Gastrocnemius medialis (tissue), 4 donors: ENCODE data around the gene TAMALIN. TPM values are rescaled to one million over a fixed set of nuclear protein-coding genes. Genes with fewer than 3 reads are reported as not detected.

Source experiments
- ATAC-seq, 2 donors: fragments of 150-250 bp; one replicate each; pipeline ENCODE4 v1.9.1; 2016
- DNase-seq, 2 donors: peaks; one replicate each; pipeline ENCODE4 v3.0.0-alpha.2; 2019
- H3K27ac ChIP-seq, 4 donors: fragments of 200-600 bp; sonication (generic); 1 replicate in 1 of 4; 2 replicates in 3 of 4; pipeline ENCODE4 v1.5.1; 2016 to 2018; ENCODE audit warnings: mild to moderate bottlenecking in 2 of 4, moderate library complexity in 1 of 4
- H3K27me3 ChIP-seq, 3 donors: fragments of 200-600 bp; sonication (generic) in 2 of 3; 1 replicate in 1 of 3; 2 replicates in 2 of 3; pipeline versions ENCODE4 v1.5.1 to v1.6.0; 2016 to 2019; ENCODE audit warnings: mild to moderate bottlenecking in 1 of 3, moderate library complexity in 1 of 3
- H3K36me3 ChIP-seq, 2 donors: fragments of 200-600 bp; sonication (generic) in 1 of 2; one replicate each; pipeline ENCODE4 v1.5.1; 2017 to 2018
- H3K4me1 ChIP-seq, 2 donors: fragments of 200-600 bp; sonication (generic) in 1 of 2; one replicate each; pipeline ENCODE4 v1.5.1; 2016 to 2017; ENCODE audit warnings: mild to moderate bottlenecking in 2 of 2
- H3K4me3 ChIP-seq, 4 donors: fragments of 200-600 bp; sonication (generic) in 3 of 4; 1 replicate in 1 of 4; 2 replicates in 3 of 4; pipeline ENCODE4 v1.5.1; 2016 to 2019; ENCODE audit warnings: mild to moderate bottlenecking in 2 of 4
- H3K9me3 ChIP-seq, 3 donors: fragments of 200-600 bp; sonication (generic) in 2 of 3; 1 replicate in 1 of 3; 2 replicates in 2 of 3; pipeline ENCODE4 v1.5.1; 2016 to 2019
- POLR2A ChIP-seq, 2 donors: fragments of 450-650 bp; IDR thresholded peaks; one replicate each; pipeline ENCODE4 v1.6.1; 2017; ENCODE audit warnings: antibody characterized with exemption in 2 of 2, mild to moderate bottlenecking in 2 of 2, moderate library complexity in 2 of 2
- in situ Hi-C, 4 donors: fragments of 200-750 bp; cut with MboI; loops; one replicate each; pipeline versions ENCODE4 v1.15.0 to v1.8.0; 2017; ENCODE audit warnings: low sequenced_read_pairs in 4 of 4
- intact Hi-C: fragments of 100-400 bp; cut with DNase I; formaldehyde crosslinking; loops from one replicate; pipeline ENCODE4 v1.15.1; 2023; ENCODE audit warnings: low total_unique reads
- total RNA-seq, 4 donors: library from RNA; depleted of rRNA; stranded (reverse); fragments of >200 nt; gene quantifications; one replicate each; pipeline versions ENCODE4 v1.1.0 to v1.2.3, GENCODE V29; 2016
- TF ChIP-seq, protein P1 (sequence below), 5 experiments: fragments of 450-650 bp in 3 of 5; fragments of 200-600 bp in 2 of 5; sonication (generic) in 2 of 5; IDR thresholded peaks in 4 of 5; conservative IDR thresholded peaks in 1 of 5; 1 replicate in 4 of 5; 2 replicates in 1 of 5; pipeline ENCODE4 v1.5.1; 2016 to 2019; ENCODE audit warnings: antibody characterized with exemption in 5 of 5, mild to moderate bottlenecking in 3 of 5, moderate library complexity in 3 of 5

The TAMALIN gene
- total RNA-seq, 4 donors from 2014 or later: 9.3 to 14.9 (median 11.8) TPM

DNA sequence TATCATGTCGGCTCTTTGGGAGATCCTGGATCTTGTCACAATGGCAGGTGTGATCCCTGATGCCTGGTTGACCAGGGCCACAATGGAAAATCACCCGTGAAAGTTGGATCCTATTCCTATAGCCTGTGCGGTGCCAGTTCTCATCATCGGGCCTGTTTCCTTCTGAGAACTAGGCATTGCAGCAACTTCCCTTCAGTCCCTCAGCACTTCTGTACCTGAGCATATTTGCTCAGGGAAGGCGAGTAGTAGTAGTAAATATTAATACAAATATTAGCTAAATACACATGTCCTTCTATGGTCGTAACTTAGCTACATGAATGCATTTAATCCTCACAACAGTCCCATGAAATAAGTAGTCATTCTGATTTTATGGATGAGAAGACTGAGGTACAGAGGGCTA is 22.1 kb upstream of the TAMALIN start:
- in situ Hi-C loops: no loop called here
- intact Hi-C loops: loop anchor here (10.0 kb wide), 1 partner anchor 570 kb away; no protein-coding TSS in a partner anchor

DNA sequence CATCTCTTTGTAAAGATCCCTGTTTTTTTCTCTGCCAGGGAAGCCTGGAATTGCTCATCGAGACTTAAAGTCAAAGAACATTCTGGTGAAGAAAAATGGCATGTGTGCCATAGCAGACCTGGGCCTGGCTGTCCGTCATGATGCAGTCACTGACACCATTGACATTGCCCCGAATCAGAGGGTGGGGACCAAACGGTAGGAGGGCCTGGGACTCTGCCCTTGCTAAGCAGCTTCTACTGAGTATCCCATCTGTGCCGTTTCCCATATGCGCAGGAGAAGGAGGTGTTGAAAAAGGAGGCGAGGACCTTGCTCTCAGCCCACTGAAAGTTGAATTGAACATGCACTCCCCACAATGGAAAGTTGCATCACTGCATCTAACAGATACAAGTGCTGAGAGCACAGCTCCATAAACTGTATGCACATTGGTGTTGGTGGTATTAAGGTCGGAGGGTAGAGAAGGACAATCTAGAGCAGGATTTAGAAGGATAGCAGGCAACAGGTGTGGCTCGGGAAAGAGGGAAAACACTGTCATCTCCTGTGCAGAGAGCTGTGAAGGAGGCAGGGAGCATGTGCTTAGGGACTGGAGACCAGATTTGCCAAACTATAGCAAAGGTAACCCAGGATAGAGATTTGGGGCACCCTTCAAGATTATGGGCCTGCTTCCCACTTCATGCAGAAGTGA is 21.5 kb upstream of the TAMALIN start:
- Histone ChIP-seq H3K4me3 (no peak overlapping the region), H3K9me3 (no peaks in the 10 kb centered on the region), H3K27me3 (no peaks in the 10 kb centered on the region), H3K4me1 (no peaks in the 10 kb centered on the region), H3K27ac (no peak overlapping the region), H3K36me3 (peaks cover 0 to 72% of the 10 kb centered on the region in 2 donors)
- TF ChIP-seq POLR2A (IDR thresholded peaks at IDR 0.05): no peak
- no peak for ATAC-seq
- no peak for DNase-seq
- in situ Hi-C loops: no loop called here
- intact Hi-C loops: loop anchor here (10.0 kb wide), 1 partner anchor 570 kb away; no protein-coding TSS in a partner anchor

More for the DNA sequence above, 22.1 kb upstream of the TAMALIN start:
- H3K4me1 ChIP-seq: no peaks in the 10 kb centered on the region
- no peak for TF ChIP-seq POLR2A (IDR thresholded peaks at IDR 0.05)
- TF ChIP-seq, protein P1, sequence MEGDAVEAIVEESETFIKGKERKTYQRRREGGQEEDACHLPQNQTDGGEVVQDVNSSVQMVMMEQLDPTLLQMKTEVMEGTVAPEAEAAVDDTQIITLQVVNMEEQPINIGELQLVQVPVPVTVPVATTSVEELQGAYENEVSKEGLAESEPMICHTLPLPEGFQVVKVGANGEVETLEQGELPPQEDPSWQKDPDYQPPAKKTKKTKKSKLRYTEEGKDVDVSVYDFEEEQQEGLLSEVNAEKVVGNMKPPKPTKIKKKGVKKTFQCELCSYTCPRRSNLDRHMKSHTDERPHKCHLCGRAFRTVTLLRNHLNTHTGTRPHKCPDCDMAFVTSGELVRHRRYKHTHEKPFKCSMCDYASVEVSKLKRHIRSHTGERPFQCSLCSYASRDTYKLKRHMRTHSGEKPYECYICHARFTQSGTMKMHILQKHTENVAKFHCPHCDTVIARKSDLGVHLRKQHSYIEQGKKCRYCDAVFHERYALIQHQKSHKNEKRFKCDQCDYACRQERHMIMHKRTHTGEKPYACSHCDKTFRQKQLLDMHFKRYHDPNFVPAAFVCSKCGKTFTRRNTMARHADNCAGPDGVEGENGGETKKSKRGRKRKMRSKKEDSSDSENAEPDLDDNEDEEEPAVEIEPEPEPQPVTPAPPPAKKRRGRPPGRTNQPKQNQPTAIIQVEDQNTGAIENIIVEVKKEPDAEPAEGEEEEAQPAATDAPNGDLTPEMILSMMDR (IDR thresholded peaks at IDR 0.05 in 4 of 5, conservative IDR thresholded peaks at IDR 0.05 in 1 of 5): no peak
- H3K9me3 ChIP-seq: no peaks in the 10 kb centered on the region
- no peak for ATAC-seq
- H3K4me3 ChIP-seq: no peak overlapping the region
- no peak for DNase-seq
- no peak overlapping the region for H3K27ac ChIP-seq
- no peaks in the 10 kb centered on the region for H3K27me3 ChIP-seq
- peaks cover 0 to 72% of the 10 kb centered on the region in 2 donors for H3K36me3 ChIP-seq

DNA sequence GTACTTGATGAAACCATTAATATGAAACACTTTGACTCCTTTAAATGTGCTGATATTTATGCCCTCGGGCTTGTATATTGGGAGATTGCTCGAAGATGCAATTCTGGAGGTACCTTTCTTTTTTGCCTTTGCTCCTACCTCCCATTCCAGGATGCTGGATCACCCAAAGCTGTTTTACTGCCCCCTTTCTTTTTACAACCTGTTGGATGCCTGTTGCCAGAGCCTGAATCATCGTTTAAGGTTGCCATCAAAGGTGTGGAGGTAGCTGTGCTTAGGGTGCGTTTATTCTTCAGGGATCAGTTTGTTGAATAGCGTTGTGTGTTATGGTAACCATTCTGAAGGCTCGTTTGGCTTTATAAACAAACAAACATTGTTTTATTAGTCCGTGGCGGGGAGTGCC is 19.9 kb upstream of the TAMALIN start:
- in situ Hi-C loops (no loop called here), intact Hi-C loops (loop anchor here (10.0 kb wide), 1 partner anchor 572 kb away; no protein-coding TSS in a partner anchor)
- Histone ChIP-seq H3K27me3 (no peaks in the 10 kb centered on the region), H3K4me1 (no peaks in the 10 kb centered on the region), H3K4me3 (no peak overlapping the region), H3K27ac (no peak overlapping the region), H3K9me3 (no peaks in the 10 kb centered on the region), H3K36me3 (peaks cover 0 to 66% of the 10 kb centered on the region in 2 donors)
- TF ChIP-seq, protein P1 (IDR thresholded peaks at IDR 0.05 in 4 of 5, conservative IDR thresholded peaks at IDR 0.05 in 1 of 5): no peak
- TF ChIP-seq POLR2A (IDR thresholded peaks at IDR 0.05): no peak
- DNase-seq (no peak), ATAC-seq (no peak)

DNA sequence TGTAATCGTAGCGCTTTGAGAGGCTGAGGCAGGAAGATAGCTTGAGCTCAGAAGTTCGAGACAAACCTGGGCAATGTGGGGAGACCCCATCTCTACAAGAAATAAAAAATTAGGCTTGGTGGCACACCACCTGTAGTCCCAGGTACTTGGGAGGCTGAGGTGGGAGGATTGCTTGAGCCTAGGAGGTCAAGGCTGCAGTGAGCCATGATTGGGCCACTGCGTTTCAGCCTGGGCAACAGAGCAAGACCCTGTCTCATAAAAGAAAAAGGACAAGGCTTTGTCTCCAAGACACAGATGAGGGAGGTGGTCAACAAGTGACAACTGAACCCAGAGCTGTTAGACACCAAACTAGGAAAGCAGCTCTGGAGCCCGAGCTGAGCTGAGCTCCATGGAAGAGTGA is 14.5 kb upstream of the TAMALIN start:
- intact Hi-C loops (no loop called here), in situ Hi-C loops (no loop called here)
- no peak for ATAC-seq

DNA sequence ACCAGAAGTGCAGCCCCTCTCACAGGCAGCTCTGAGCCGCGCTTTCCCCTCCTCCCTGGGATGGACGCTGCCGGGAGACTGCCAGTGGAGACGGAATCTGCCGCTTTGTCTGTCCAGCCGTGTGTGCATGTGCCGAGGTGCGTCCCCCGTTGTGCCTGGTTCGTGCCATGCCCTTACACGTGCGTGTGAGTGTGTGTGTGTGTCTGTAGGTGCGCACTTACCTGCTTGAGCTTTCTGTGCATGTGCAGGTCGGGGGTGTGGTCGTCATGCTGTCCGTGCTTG is 12.3 kb upstream of the TAMALIN start:
- no peaks in the 10 kb centered on the region for H3K9me3 ChIP-seq
- ATAC-seq: no peak
- in situ Hi-C loops (no loop called here), intact Hi-C loops (no loop called here)
- H3K4me3 ChIP-seq: no peak overlapping the region
- H3K4me1 ChIP-seq: no peaks in the 10 kb centered on the region
- H3K27me3 ChIP-seq: no peaks in the 10 kb centered on the region
- no peak for DNase-seq
- peaks cover 0 to 33% of the 10 kb centered on the region in 2 donors for H3K36me3 ChIP-seq
- H3K27ac ChIP-seq: no peak overlapping the region
- TF ChIP-seq POLR2A (IDR thresholded peaks at IDR 0.05): no peak
- TF ChIP-seq, protein P1 (IDR thresholded peaks at IDR 0.05 in 4 of 5, conservative IDR thresholded peaks at IDR 0.05 in 1 of 5): no peak

More for the DNA sequence above, 14.5 kb upstream of the TAMALIN start:
- H3K4me1 ChIP-seq: no peaks in the 10 kb centered on the region
- no peak for TF ChIP-seq POLR2A (IDR thresholded peaks at IDR 0.05)
- no peak overlapping the region for H3K4me3 ChIP-seq
- no peaks in the 10 kb centered on the region for H3K9me3 ChIP-seq
- DNase-seq: no peak
- peaks cover 0 to 42% of the 10 kb centered on the region in 2 donors for H3K36me3 ChIP-seq
- no peak overlapping the region for H3K27ac ChIP-seq
- no peaks in the 10 kb centered on the region for H3K27me3 ChIP-seq
